ENCODE measurements around the gene SH3TC2. TPM values are rescaled to one million over a fixed set of nuclear protein-coding genes. Genes with fewer than 3 reads are reported as not detected.
A peak's percentile ranks its signal among the peaks of the same experiment; 100 is the strongest.

Gene SH3TC2
- total and polyA plus RNA-seq, 2 of the 4 experiments (the other 2 are of a cell fraction) = 3.4 to 7.9 TPM

DNA sequence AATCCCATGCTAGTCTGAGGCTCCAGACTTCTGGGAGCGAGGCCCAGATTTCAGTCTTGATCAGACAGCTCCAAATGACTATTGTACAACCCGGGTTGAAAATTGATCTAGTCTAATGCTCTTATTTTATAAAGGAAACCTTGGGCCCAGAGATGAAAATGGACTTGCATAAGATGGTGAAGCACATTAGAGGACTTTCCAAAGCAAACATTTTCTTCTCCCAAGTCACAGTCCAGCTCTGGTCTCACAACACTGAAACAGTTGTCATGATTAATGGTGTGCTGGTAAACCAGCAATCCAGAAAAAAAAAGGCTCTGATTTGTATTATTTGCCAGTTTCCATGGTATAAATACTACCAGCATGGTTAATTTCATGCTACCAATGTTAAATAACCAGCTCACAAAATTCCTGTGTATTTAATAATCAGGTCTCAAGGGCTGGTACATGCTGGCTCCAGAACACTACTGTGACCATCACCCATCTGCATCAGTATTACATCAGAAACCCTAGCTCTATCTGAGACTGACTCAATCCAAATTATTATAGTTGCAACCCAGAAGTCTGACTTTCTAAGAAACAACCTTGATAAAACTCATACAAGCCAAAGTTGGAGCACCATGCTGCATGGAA, 45.9 kb upstream of the SH3TC2 start:
- no peak overlapping the region for H2BK20ac ChIP-seq (ENCODE audit: low read depth, low read length)
- CTCF ChIA-PET = interaction anchor here (1.1 kb wide), 1 partner anchor 378 kb away, joined by 3 read pairs; no protein-coding TSS in a partner anchor
- H3K56ac ChIP-seq (ENCODE audit: extremely low read depth, insufficient read depth, low read length) = no peak overlapping the region
- H3K4me3 ChIP-seq (ENCODE audit: insufficient read depth, low read depth, low read length) = no peak overlapping the region
- no peak overlapping the region; the same call in 1 of the 2 replicates for H3K18ac ChIP-seq (ENCODE audit: low read depth, low read length)
- in situ Hi-C loops (cut with MboI; ENCODE audit: low sequenced_read_pairs) (no loop called here), dilution Hi-C loops (cut with HindIII; ENCODE audit: low sequenced_read_pairs, unreplicated experiment) (no loop called here), intact Hi-C loops (cut with micrococcal nuclease) (no loop called here)
- POLR2A ChIA-PET (ENCODE audit: unreplicated experiment) = no interaction called here
- no peak overlapping the region for H2AK5ac ChIP-seq (ENCODE audit: low read depth, low read length)
- H3K36me3 ChIP-seq (ENCODE audit: control insufficient read depth, insufficient read depth, low read length) = no peaks in the 10 kb centered on the region
- no peak overlapping the region for H2BK120ac ChIP-seq (ENCODE audit: low read depth, low read length)
- no peak overlapping the region for H4K5ac ChIP-seq (ENCODE audit: low read depth, low read length)
- peaks cover 2% of the 10 kb centered on the region; the same call in 1 of the 2 replicates for H3K9me1 ChIP-seq (ENCODE audit: insufficient read depth, low read length)
- ATAC-seq (ENCODE audit: low read depth) = no peak
- no peak overlapping the region for H3K4me2 ChIP-seq (ENCODE audit: low read depth, low read length)
- H2AK9ac ChIP-seq (replicated peaks; ENCODE audit: low read depth, low read length, poor library complexity) = no peak overlapping the region
- no peaks in the 10 kb centered on the region for H3K79me1 ChIP-seq (ENCODE audit: low read depth in 1 of 2, low read length in 2 of 2)
- no peaks in the 10 kb centered on the region for H3K9me3 ChIP-seq (ENCODE audit: control insufficient read depth, insufficient read depth, low read length)
- H3K23ac ChIP-seq (ENCODE audit: low read depth, low read length) = 0 out of 2 replicates have a peak overlapping the region, but pooled peaks have one; percentile 3
- no peak overlapping the region for H2BK5ac ChIP-seq (ENCODE audit: low read depth, low read length, poor library complexity, severe bottlenecking)
- H4K91ac ChIP-seq (ENCODE audit: insufficient read depth, low read depth, low read length) = no peak overlapping the region
- peaks cover 1% of the 10 kb centered on the region; the same call in 1 of the 2 replicates for H3K27me3 ChIP-seq (ENCODE audit: control insufficient read depth, insufficient read depth, low read length)
- no peak overlapping the region for H3K9ac ChIP-seq (ENCODE audit: low read depth, low read length)
- no peak overlapping the region for H3K4ac ChIP-seq (ENCODE audit: low read depth, low read length)
- BruUV-seq (replicated peaks) = no TSS peak
- H2AFZ ChIP-seq (replicated peaks; ENCODE audit: low read length, poor library complexity) = no peak overlapping the region
- no peak for TF ChIP-seq FOS (IDR thresholded peaks at IDR 0.05; ENCODE audit: low read depth, low read length)
- TF ChIP-seq MAZ (IDR thresholded peaks at IDR 0.05; ENCODE audit: borderline replicate concordance, low read depth, low read length) = no peak
- no peak for TF ChIP-seq CHD1 (IDR thresholded peaks at IDR 0.05; ENCODE audit: low read depth, low read length)
- no peak for TF ChIP-seq RFX5 (IDR thresholded peaks at IDR 0.05; ENCODE audit: low read depth, low read length)
- TF ChIP-seq MAFK (IDR thresholded peaks at IDR 0.05; ENCODE audit: low read depth, low read length) = no peak
- no peak for TF ChIP-seq NFE2L2 (IDR thresholded peaks at IDR 0.05; ENCODE audit: low read depth, low read length)
- no peak for TF ChIP-seq BHLHE40 (IDR thresholded peaks at IDR 0.05; ENCODE audit: low read depth, low read length)
- no peak for TF ChIP-seq ELK1 (IDR thresholded peaks at IDR 0.05; ENCODE audit: borderline replicate concordance, low read depth, low read length)
- TF ChIP-seq MXI1 (IDR thresholded peaks at IDR 0.05; ENCODE audit: borderline replicate concordance, low read depth, low read length) = no peak
- no peak for TF ChIP-seq USF2 (IDR thresholded peaks at IDR 0.05; ENCODE audit: low read depth, low read length)
- no peak for TF ChIP-seq RCOR1 (IDR thresholded peaks at IDR 0.05; ENCODE audit: insufficient replicate concordance, low read length)
- TF ChIP-seq CEBPB (IDR thresholded peaks at IDR 0.05; ENCODE audit: low read depth, low read length) = no peak
- TF ChIP-seq POLR2A (IDR thresholded peaks at IDR 0.05; ENCODE audit: low read depth, low read length) = no peak
- TF ChIP-seq SMC3 (IDR thresholded peaks at IDR 0.05; ENCODE audit: low read depth, low read length) = no peak
- no peak for TF ChIP-seq RAD21 (IDR thresholded peaks at IDR 0.05; ENCODE audit: low read length)
- TF ChIP-seq, protein P1, sequence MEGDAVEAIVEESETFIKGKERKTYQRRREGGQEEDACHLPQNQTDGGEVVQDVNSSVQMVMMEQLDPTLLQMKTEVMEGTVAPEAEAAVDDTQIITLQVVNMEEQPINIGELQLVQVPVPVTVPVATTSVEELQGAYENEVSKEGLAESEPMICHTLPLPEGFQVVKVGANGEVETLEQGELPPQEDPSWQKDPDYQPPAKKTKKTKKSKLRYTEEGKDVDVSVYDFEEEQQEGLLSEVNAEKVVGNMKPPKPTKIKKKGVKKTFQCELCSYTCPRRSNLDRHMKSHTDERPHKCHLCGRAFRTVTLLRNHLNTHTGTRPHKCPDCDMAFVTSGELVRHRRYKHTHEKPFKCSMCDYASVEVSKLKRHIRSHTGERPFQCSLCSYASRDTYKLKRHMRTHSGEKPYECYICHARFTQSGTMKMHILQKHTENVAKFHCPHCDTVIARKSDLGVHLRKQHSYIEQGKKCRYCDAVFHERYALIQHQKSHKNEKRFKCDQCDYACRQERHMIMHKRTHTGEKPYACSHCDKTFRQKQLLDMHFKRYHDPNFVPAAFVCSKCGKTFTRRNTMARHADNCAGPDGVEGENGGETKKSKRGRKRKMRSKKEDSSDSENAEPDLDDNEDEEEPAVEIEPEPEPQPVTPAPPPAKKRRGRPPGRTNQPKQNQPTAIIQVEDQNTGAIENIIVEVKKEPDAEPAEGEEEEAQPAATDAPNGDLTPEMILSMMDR (conservative IDR thresholded peaks at IDR 0.05; ENCODE audit: low read depth, low read length) = no peak
- WGBS, 2 experiments (ENCODE audit: extremely low coverage in 2 of 2, insufficient read length in 1 of 2) = no CpG with 5 or more reads among the region's 2 CpGs
- no peaks in the 10 kb centered on the region for H4K20me1 ChIP-seq (ENCODE audit: insufficient read depth, low read length)
- no peak overlapping the region for H2BK15ac ChIP-seq (ENCODE audit: low read depth, low read length)
- no peak overlapping the region for H3K27ac ChIP-seq (ENCODE audit: insufficient read depth, low read length)
- peak; percentile 24 for DNase-seq
- H3K4me1 ChIP-seq (ENCODE audit: control insufficient read depth, insufficient read depth, low read length) = peaks cover 2% of the 10 kb centered on the region; the same call in 1 of the 2 replicates
- H4K8ac ChIP-seq (ENCODE audit: low read depth in 2 of 2, low read length in 2 of 2) = no peak overlapping the region; a peak in 1 of 4 replicates
- H3K14ac ChIP-seq (replicated peaks; ENCODE audit: low read depth, low read length) = 0 out of 2 replicates have a peak overlapping the region, but pooled peaks have one; percentile 17

Data from IMR-90 (cell line).